Mucosa of rectum (tissue), 2 donors: ENCODE measurements around the gene ORC4.

Experiments used
- H3K27ac ChIP-seq, 2 donors: one replicate each; pipeline ENCODE4 v1.7.0; 2013; ENCODE audit warnings: inconsistent platforms in 2 of 2, low read depth in 2 of 2, low read length in 2 of 2
- H3K27me3 ChIP-seq, 2 donors: one replicate each; pipeline ENCODE4 v1.7.0; 2013; ENCODE audit warnings: low read length in 2 of 2; ENCODE audit not compliant: control insufficient read depth in 2 of 2, insufficient read depth in 2 of 2
- H3K36me3 ChIP-seq, 2 donors: one replicate each; pipeline ENCODE4 v1.7.0; 2013; ENCODE audit warnings: low read length in 2 of 2; ENCODE audit not compliant: control insufficient read depth in 2 of 2, insufficient read depth in 2 of 2
- H3K4me1 ChIP-seq, 2 donors: one replicate each; pipeline ENCODE4 v1.7.0; 2013; ENCODE audit warnings: low read length in 2 of 2, mild to moderate bottlenecking in 1 of 2; ENCODE audit not compliant: control insufficient read depth in 2 of 2, insufficient read depth in 2 of 2
- H3K4me3 ChIP-seq, 2 donors: one replicate each; pipeline ENCODE4 v1.7.0; 2013; ENCODE audit warnings: low read length in 2 of 2
- H3K9ac ChIP-seq, 2 donors: one replicate each; pipeline ENCODE4 v1.7.0; 2013; ENCODE audit warnings: low read length in 2 of 2, low read depth in 1 of 2, mild to moderate bottlenecking in 1 of 2
- H3K9me3 ChIP-seq, 2 donors: one replicate each; pipeline ENCODE4 v1.7.0; 2013; ENCODE audit warnings: low read length in 2 of 2; ENCODE audit not compliant: control insufficient read depth in 2 of 2
- donor health status: healthy.
- donor health status: Normal muscosa, but diverticular disease.

ORC4 gene

GRCh38 chr2:148020111-148021058, at the start of gene ORC4:
Gene ORC4, minus strand, starts transcription at chr2:148020737. Its CDS starts 44,779 bp downstream, at chr2:147975958.
- Histone ChIP-seq H3K36me3 (no peaks in the 10 kb centered on the region), H3K9me3 (no peaks in the 10 kb centered on the region), H3K27ac (peak within 1 kb of the TSS; percentile 91 to 95), H3K4me3 (peak within 1 kb of the TSS; percentile 85 to 95), H3K27me3 (no peaks in the 10 kb centered on the region), H3K4me1 (peaks cover 0 to 18% of the 10 kb centered on the region in 2 donors), H3K9ac (peak within 1 kb of the TSS; percentile 73 to 83)

GRCh38 chr2:148067801-148068200, 47.3 kb upstream of the ORC4 start:
- Histone ChIP-seq H3K4me1 (no peaks in the 10 kb centered on the region), H3K9me3 (no peaks in the 10 kb centered on the region), H3K4me3 (no peak overlapping the region), H3K9ac (no peak overlapping the region), H3K27me3 (no peaks in the 10 kb centered on the region), H3K27ac (no peak overlapping the region), H3K36me3 (no peaks in the 10 kb centered on the region)

GRCh38 chr2:148065936-148066335, 45.4 kb upstream of the ORC4 start:
- Histone ChIP-seq H3K4me3 (no peak overlapping the region), H3K27me3 (no peaks in the 10 kb centered on the region), H3K4me1 (no peaks in the 10 kb centered on the region), H3K9ac (no peak overlapping the region), H3K36me3 (no peaks in the 10 kb centered on the region), H3K27ac (no peak overlapping the region), H3K9me3 (no peaks in the 10 kb centered on the region)

- no peak overlapping the region for H3K27ac ChIP-seq
These were observed 43.1 kb upstream of the ORC4 start for GRCh38 chr2:148063633-148064032.

GRCh38 chr2:148058641-148059040, 38.1 kb upstream of the ORC4 start:
- H3K9me3 ChIP-seq, result no peaks in the 10 kb centered on the region
- no peak overlapping the region for H3K9ac ChIP-seq
- no peaks in the 10 kb centered on the region for H3K36me3 ChIP-seq
- no peak overlapping the region for H3K4me3 ChIP-seq
- no peaks in the 10 kb centered on the region for H3K27me3 ChIP-seq
- H3K4me1 ChIP-seq, result no peaks in the 10 kb centered on the region
- H3K27ac ChIP-seq, result no peak overlapping the region

More at GRCh38 chr2:148063633-148064032, 43.1 kb upstream of the ORC4 start:
- Histone ChIP-seq H3K36me3 (no peaks in the 10 kb centered on the region), H3K27me3 (no peaks in the 10 kb centered on the region), H3K4me3 (no peak overlapping the region), H3K9ac (no peak overlapping the region), H3K4me1 (no peaks in the 10 kb centered on the region), H3K9me3 (no peaks in the 10 kb centered on the region)

- no peak overlapping the region for H3K9ac ChIP-seq
- no peaks in the 10 kb centered on the region for H3K9me3 ChIP-seq
- H3K4me3 ChIP-seq, result no peak overlapping the region
- no peaks in the 10 kb centered on the region for H3K27me3 ChIP-seq
- H3K4me1 ChIP-seq, result no peaks in the 10 kb centered on the region
- H3K36me3 ChIP-seq, result no peaks in the 10 kb centered on the region
- no peak overlapping the region for H3K27ac ChIP-seq
These were observed 32.1 kb upstream of the ORC4 start for GRCh38 chr2:148052687-148053086.

GRCh38 chr2:148049284-148049683, 28.7 kb upstream of the ORC4 start:
- Histone ChIP-seq H3K36me3 (no peaks in the 10 kb centered on the region), H3K27ac (no peak overlapping the region), H3K9ac (no peak overlapping the region), H3K4me1 (no peaks in the 10 kb centered on the region), H3K4me3 (no peak overlapping the region), H3K9me3 (no peaks in the 10 kb centered on the region), H3K27me3 (no peaks in the 10 kb centered on the region)

GRCh38 chr2:148048475-148049221, 28.1 kb upstream of the ORC4 start:
- Histone ChIP-seq H3K27ac (no peak overlapping the region), H3K4me3 (no peak overlapping the region), H3K27me3 (no peaks in the 10 kb centered on the region), H3K36me3 (no peaks in the 10 kb centered on the region), H3K9me3 (no peaks in the 10 kb centered on the region), H3K4me1 (no peaks in the 10 kb centered on the region), H3K9ac (no peak overlapping the region)

GRCh38 chr2:148046802-148047201, 26.3 kb upstream of the ORC4 start:
- H3K9ac ChIP-seq, result no peak overlapping the region
- H3K4me3 ChIP-seq, result no peak overlapping the region
- H3K27me3 ChIP-seq, result no peaks in the 10 kb centered on the region
- H3K27ac ChIP-seq, result no peak overlapping the region
- no peaks in the 10 kb centered on the region for H3K36me3 ChIP-seq
- no peaks in the 10 kb centered on the region for H3K4me1 ChIP-seq
- no peaks in the 10 kb centered on the region for H3K9me3 ChIP-seq

- Histone ChIP-seq H3K4me1 (no peaks in the 10 kb centered on the region), H3K27me3 (no peaks in the 10 kb centered on the region), H3K9ac (no peak overlapping the region), H3K9me3 (no peaks in the 10 kb centered on the region), H3K36me3 (no peaks in the 10 kb centered on the region), H3K27ac (no peak overlapping the region), H3K4me3 (no peak overlapping the region)
These were observed 23.8 kb upstream of the ORC4 start for GRCh38 chr2:148044322-148044721.
